HG03439 (cell line): ENCODE results near the gene YTHDC2.
"Not testable (repeated sequence)": the region's sequence is repeated elsewhere in the genome, so short reads cannot be mapped to it uniquely, and the experiment has no call there.

Experiments
- ATAC-seq: cut with Tn5 transposase; IDR thresholded peaks from one replicate; pipeline ENCODE4 v1.9.1; 2021; ENCODE audit warnings: mild to moderate bottlenecking, moderate library complexity; ENCODE audit not compliant: unreplicated experiment

YTHDC2 gene

DNA sequence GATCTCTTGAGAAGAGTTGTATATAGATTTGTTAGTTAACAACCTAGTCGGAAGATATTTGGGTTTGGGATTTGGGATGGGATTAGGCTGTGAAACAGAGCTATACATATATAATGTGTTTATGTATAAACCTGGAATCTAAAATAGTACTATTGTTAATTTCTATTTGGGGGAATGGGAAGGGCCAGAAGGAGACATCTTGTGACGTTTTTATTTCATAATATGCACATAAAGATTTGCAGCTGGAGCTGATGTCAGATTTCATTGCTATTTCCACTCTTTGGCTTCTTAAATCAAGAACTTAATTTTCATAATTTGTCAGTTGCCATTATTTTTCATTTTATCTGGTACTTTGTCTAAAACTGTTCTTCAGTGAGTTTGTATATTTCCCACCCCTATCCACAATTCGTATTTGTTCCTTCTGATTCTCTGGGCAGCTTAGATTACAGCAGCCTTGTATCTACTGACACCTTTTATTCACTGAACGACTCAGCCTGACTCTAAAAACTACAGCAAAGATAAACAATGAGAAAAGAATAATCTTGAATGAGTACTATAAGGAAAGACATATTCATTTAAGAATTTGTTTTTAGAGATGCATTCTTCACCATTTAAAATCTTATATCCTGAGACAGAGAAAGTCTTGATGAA lies 86.9 kb downstream of the YTHDC2 start:
- no peak for ATAC-seq

DNA sequence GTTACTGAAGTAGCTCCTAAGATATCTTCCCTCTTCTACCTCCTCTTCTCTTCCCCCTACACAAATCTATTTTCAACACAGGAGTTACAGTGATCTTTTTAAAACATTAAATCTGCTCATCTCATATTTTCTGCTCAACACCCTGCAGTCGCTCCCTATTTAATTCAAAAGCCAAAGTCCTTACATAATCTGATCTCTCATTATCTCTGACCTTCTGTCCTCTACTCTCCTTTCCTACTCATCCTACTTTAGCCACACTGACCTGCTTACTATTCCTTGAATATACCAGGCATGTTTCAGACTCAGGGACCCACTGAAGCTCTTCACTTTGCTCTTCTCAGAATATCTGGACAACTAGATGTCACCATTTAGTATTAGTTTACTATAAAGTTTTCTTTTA lies 87.9 kb downstream of the YTHDC2 start:
- ATAC-seq, result no peak

DNA sequence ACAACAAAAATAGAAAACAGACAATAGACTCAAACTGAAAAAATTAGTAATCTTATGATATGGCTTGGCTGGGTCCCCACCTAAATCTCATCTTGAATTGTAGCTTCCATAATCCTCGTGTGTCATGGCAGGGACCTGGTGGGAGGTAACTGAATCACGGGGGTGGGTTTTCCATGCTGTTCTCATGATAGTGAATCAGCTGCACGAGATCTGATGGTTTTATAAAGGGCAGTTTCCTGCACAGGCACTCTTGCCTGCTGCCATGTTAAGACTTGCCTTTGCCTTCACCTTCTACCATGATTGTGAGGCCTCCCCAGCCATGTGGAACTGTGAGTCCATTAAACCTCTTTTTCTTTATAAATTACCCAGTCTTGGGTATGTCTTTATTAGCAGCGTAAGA lies 89.8 kb downstream of the YTHDC2 start:
- ATAC-seq, result not testable (repeated sequence)

DNA sequence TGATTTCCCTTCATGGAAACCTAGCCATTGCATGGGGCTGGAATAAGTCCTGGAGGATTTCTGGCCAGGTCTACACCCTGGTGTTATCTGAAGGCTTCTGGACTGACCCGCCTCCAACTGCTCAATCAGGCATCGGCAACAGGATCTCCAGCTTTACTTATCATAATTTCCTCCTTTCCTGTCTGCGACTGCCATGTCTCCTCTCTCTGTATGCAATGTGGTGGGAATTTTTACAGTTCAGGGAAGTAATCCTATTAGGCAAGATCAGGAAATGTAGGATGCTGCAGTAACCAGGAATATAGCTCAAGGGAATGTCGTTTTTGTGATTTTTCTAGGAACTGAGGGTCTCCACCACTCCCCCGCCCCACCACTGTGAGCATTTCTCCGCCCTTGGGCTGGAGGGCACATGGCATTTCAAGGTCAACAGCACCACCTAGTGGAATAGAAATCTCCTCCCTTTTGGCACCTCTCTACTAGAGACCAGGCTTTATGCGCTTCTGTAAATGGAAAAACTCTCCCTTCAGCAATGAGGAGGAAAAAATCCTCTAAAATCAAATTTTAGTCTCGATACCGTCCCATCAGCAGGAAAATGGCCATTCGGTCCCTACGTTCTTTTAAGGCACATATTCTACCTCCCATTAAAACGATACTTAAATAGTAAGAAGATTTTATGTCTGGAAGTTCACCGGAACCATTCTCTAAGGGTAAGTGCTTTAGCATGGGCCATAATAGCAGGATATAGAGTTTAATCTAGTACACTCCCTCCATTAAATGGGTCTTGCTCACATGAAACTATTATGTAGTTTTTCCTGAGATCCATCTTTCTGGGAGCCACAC lies 93.0 kb downstream of the YTHDC2 start:
- peak; percentile 89 for ATAC-seq

DNA sequence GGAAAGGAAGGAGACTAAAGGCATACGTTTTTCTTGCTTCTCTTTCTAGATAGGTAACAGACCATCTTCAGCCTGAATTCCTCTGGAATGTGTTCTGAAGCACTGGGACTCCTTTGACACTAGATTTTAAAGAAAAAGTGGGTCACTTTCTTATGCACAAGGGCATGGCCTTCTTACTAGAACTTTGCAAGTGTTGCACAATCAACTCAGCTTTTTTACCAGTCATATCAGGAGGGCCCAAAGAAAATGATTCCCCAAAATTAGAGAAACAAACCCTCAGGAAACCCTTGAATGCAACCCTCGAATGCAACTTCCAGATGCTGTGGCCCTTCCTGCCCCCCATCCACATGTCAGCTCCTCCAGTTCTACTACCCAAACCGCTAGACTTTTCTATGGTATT lies 93.9 kb downstream of the YTHDC2 start:
- no peak for ATAC-seq

DNA sequence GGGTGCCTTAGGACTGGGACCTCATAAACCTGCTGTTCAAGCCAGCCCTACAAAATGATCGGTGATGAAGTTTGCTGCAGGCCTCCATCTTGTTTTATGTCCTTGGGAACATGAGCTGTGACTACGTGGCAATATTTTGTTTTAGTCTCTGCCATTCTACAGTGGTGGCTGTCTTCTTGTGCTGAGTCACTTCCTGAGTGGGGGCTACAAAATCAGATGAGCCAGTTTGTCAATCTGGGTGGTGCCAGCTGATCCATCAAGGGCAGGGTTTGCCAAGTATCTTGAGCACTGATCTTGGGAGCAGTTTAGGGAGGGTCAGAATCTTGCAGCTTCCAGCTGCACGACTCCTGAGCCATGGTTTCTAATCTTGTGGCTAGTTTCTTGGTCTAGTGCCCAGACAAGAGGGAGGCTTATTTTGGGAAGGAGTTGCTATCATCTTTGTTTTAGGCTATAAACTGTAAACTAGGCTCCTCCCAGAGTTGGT lies 94.7 kb downstream of the YTHDC2 start:
- ATAC-seq, result no peak

DNA sequence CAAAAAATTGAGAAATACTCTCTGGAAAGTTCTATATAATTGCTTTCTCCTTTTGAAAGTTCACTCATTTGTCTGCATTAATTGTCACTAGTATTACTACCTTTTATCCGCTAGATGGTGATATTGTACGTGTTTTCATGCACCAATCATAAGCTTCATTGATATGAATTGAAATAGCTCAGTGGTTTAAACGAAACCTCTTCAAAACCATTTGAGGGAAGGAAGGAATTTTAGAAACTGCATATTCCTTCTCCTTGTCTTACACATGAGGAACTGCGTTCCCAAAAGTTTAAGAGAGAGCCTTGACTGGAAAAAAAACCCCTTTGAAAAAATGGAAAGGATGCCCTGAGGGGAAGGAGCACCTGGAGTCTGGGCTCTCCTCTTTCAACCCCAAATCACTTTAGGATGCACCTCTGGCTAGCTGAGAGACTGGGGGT lies 98.6 kb downstream of the YTHDC2 start:
- peak; percentile 76 for ATAC-seq

DNA sequence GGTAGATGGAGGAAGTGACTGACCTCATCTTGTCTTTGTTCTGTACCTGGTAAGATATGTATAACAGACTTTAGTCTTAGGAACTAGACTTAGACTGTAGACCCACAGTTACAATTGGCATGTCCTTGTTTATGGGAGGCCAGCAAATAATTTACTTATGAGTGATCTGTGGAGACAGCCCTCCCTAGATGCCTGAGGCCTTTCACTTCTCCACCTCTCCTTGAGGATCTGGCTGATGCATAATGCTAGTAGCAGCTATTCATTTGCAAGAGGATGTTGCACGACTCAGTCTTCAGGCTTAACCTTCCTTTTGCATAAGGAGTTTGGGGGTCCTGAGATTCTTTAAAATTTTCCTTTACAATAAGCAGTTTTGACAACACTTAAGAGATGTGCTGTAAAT lies 100.7 kb downstream of the YTHDC2 start:
- ATAC-seq, result no peak

DNA sequence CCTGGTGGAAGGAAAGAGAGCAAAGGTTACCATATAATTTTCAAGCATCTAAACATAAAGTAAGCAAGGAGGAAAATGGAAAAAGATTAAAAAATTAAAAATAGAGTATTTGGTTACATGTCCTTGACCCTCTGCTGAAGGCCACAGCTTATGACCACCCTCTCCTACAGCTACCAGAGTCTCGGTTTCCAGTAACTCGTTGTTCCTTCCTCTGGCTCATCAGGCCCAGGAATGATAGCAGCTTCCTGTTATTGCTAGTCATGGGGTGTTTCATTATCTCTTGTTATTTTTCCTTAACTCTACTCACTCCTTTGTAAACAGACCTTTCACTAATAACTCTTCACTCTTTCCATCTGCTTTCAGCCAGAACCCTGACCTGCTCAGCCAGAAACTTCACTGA lies 102.2 kb downstream of the YTHDC2 start:
- ATAC-seq, result no peak

DNA sequence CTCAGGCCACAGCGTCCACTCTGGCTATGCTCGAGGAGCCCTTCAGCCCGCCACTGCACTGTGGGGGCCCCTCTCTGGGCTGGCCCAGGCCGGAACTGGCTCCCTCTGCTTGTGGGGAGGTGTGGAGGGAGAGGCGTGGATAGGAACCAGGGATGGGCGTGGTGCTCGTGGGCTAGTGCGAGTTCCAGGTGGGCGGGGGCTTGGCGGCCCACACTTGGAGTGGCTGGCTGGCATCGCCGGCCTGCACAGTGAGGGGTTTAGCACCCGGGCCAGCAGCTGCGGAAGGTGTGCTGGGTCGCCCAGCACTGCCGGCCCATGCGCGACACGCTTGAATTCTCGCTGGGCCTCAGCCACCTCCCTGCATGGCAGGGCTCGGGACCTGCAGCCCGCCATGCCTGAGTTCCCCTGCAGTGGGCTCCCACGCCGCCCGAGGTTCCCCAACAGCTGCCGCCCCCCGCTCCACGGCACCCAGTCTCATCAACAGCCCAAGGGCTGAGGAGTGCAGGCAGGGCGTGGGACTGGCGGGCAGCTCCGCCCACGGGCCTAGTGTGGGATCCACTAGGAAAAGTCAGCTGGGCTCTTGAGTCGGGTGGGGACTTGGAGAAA lies 103.8 kb downstream of the YTHDC2 start:
- ATAC-seq, result no peak

DNA sequence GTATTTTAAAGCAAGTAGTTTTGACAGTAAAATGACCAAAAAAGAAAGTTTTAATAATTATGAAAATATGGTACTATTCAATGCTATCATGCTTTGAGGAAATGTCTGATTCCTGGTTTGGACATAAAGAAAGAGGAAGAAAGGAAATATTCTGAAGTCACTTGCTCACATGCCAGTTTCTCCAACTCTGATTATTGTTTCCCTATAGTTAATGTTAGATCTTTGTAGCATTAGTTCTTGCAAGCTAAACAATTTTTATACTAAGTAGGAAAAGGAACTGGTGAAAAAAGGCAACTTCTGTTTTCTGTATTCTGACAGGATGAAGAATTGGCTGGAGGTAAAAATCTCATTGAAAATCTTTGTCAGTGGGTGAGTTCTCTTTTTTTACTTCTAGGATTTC lies 119.5 kb downstream of the YTHDC2 start:
- ATAC-seq, result no peak

DNA sequence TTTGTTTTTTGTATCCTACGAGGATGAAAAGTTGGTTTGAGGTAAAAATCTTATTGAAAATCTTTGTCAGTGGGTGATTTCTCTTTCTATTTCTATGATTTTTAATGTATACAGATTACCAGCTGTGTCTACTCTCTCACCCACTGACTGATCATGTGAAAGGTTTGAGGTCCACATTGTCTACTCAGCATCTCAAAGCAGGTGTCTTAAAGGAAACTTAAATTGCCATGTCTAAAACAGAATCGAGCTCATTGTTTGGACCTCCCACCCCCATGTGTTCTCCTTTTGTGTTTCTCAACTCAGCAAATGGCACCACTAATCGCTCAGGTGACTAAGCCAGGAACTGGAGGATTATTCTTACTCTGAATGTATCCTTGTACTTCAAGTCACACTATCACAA lies 121.5 kb downstream of the YTHDC2 start:
- ATAC-seq, result no peak

DNA sequence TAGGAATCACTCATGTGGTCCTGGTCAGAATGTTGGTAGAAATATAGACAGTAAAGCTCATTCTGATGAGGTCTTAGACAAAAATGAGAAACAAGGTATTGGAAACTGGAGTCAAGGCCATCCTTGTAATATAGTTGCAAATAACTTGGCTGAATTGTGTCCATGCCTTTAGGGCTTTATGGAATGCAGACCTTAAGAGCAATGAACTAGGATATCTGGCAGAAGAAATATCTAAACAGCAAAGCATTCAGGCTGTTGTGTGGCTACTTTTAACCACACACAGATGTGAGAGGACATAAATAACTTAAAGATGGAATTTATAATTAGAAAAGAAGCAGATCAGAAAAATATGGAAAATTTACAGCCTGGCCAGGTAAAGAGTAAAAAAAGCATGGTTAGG lies 128.2 kb downstream of the YTHDC2 start:
- no peak for ATAC-seq
